Activated T-helper 1 cell treated with anti-CD3 and anti-CD28 coated beads, Interleukin-2, amount 50 U/mL, for 16 hours (primary cell): Measurements from ENCODE around the gene LRRC36.

ENCODE experiments used
- DNase-seq, 2 donors: peaks; one replicate each; pipeline ENCODE4 v3.0.0-alpha.2; 2020; ENCODE audit warnings: low read depth in 1 of 2, low spot score in 1 of 2

Gene LRRC36

DNA sequence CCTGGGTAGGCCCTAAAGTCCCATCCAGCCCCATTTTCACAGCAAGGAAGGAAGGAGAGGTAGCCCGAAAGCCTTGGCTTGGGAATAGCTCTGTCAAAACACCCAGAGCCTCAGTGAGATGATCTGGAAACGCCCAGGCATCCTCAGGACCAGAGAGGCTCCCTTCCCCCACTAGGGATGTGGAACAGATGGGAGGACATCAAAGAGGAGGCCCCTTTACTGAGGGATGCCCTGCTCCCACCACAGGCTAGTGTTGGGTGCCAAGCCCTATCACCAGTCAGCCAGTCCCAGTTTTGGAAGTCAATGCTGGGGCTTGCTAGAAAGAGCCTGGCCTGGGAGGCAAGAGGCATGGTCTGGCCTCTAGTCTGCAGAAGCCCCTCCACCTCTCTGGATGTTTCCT is 62.0 kb downstream of the LRRC36 start:
- DNase-seq: no peak

- DNase-seq: no peak
Observed at GRCh38 chr16:67389911-67390815, 63.5 kb downstream of the LRRC36 start.

- DNase-seq: no peak
Observed at GRCh38 chr16:67390816-67391423, 64.3 kb downstream of the LRRC36 start.

GRCh38 chr16:67391424-67392300 is 65.0 kb downstream of the LRRC36 start:
- DNase-seq: no peak

- DNase-seq: no peak
Observed at GRCh38 chr16:67392301-67393059, 65.9 kb downstream of the LRRC36 start.

DNA sequence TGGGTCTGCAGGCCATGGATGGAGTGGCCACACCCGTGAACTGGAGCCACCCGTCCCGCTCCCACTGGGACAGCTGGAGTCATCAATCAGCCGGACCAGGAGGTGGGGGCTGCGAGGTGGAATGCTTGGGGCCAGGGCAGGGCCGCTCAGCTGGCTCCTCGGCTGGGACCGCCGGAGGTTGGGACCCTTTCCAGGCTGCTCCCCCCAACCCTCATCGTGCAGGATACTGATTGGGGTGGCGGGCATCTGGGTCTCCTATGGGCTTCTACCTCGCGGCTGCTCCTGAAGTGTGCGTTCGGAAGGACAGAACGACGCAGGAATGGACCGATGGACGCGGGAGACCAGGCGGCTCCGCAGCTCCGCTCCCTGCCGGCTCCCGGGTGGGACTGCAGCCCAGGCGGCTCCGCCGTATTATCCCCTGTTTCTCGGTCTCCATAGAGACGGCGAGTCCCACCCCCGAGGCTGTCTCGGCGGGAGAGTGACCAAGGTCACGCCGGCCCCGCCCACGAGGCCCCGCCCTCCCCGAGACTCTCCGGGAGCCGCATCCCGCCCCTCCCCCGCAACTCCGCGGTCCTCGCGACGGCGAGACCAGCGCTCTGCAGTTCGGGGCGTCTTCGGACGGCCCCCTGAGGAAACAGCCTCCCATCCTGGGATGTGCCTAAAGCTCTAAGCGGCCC is 66.6 kb downstream of the LRRC36 start, which contains the start of gene TPPP3:
Gene TPPP3, minus strand, starts transcription at position 388 of the 677 bp plus-strand sequence. CDS start 2,387 bp downstream, outside the sequence.
- no peak for DNase-seq

DNA sequence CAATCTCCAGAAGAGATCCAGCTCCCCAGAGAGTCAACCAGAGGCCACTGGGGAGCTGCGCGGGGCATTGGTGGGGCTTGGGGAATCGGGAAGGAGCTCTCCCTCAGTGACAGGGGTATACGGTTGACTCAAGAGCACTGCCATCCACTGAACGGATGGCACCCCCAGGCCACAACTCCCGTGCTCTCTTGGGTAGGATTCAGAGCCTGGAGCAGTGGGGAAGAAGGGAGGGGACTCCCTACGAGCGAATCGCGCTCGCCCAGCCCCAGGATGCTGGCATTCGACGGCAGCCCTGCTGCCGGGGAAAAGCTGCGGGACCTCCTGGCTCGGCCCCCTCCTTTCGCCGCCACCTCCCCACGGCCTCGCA is 67.2 kb downstream of the LRRC36 start:
- DNase-seq: no peak

DNA sequence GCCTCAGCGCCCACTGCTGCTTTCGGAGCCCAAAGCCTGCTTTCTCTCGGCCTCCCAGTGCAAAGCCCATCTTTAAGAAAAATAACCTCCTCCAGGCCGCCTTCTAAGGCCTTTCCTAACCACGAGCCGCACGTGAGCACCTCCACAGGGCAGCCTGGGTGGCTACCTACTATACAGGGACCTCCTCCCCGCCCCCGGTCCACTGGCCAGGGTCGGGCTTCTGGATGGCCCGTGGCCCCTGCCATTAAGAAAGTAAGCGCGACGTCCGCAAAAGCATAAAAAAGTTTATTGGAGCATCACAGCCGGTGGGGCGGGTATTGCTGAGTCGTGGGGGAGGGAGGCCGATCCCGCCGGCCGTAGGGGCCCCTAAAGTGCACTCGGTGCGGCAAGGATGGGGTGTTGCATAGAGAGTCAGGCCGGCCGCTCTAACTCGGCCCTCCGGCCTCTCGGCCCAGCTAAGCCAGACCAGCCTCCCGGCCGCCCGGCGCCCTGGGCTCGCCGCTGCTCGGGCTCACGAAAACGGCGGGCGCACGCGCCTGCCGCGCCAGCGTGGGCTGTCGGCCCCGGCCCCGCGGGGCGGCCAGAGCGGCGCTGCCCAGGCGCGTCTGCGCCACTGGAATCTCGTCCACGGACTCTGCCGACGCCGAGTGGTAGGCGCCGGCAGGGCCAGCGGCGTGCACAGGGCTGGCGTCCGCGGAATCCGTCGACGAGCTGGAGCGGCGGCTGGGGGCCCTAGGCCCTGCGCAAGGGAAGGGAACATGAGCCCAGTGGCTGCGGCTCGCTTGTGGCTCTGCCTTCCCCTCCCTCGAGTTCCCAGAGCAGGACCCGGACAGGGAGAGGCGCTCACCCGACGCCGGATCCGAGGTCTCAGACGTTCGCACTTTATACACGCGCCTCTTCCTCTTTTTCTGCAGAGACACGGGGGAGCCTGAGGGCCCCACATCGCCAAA is 67.8 kb downstream of the LRRC36 start:
- no peak for DNase-seq

DNA sequence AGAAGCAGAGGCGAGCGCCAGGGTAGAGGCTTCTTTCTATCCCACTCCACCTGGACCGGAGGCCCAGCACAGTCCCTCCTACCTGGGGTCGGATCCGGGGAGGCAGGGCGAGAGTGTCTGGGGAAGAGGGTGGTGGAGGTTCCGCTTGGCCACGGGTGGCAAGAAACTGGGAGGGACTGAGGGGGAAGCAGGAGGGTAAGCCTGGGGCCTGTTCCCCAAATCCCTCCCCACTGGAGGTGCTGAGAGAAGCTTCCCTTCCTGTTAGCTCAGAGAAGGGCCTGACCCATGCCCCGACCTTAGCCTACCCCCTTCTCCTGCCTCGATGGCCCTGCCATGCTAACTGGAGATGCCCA is 68.5 kb downstream of the LRRC36 start:
- DNase-seq: no peak

DNA sequence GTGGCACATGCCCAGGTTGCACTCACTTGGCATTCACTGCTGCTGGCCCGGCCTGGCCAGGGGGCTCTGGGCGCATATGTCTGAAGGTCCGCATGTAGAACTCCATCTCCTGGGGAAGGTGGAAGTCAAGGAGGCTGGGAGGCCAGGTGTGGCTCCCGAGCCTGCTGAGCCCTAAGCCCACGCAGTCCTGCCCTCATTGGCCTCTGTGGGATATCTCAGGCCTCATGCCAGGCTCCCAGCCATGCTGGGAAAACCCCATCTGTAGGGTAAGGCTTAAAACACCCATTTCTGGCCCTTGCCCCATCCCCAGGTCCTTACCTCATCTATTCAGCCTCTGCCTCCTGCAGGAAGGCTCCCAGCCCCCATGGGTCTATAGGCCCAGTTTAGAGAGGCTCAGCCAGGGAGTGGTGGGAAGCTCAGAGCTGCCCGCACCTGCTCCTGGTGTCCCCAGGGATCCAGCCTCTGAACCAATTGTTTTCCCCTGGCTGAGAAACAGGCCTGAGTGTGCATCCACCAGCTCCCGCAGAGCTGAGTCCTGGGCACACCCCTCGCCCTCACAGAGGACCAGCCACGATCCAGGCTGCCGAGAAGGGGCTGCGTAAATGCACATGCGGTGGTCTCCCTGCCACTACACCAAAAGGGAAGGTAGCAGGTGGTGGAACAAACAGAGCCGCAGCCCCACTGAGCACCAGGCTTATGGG is 69.0 kb downstream of the LRRC36 start:
- DNase-seq: no peak

- no peak for DNase-seq
Observed at GRCh38 chr16:67396159-67397035, 69.8 kb downstream of the LRRC36 start.

DNA sequence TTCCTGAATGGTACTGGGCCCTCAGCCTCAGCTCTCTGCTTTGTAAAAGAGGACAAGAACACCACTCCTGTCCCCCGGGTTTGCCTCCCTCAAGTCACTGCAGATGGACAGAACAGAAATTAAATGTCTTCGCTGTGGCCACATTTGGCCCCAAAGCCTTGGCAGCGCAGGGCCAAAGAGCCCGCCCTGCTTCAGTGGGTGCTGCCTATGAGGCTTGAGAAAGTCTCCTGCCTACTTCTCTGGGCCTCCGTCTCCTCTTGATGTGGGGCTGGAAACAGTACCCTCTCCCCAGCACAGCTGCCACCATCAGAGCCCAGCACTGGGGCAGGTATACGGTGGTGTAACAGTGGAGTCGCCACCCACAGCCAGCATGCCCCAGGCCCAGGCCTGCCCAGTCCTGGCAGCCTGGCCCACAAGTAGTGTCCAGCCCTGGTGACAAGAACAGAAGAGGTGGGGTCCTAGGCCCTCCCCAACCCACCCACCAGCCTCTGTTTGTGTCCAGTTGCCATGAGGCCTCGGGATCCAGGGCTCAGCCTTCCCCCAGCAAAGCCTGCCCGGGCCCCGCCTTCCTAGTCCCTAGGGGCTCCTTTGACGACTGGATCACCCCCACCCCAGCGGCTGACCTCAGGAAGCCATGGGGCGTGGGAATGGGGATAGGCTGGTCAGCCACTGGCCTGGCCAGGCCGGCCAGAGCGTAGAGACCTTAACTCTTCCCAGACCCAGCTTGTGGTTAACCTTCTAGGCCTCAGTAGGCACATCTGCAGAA is 70.6 kb downstream of the LRRC36 start:
- no peak for DNase-seq

DNA sequence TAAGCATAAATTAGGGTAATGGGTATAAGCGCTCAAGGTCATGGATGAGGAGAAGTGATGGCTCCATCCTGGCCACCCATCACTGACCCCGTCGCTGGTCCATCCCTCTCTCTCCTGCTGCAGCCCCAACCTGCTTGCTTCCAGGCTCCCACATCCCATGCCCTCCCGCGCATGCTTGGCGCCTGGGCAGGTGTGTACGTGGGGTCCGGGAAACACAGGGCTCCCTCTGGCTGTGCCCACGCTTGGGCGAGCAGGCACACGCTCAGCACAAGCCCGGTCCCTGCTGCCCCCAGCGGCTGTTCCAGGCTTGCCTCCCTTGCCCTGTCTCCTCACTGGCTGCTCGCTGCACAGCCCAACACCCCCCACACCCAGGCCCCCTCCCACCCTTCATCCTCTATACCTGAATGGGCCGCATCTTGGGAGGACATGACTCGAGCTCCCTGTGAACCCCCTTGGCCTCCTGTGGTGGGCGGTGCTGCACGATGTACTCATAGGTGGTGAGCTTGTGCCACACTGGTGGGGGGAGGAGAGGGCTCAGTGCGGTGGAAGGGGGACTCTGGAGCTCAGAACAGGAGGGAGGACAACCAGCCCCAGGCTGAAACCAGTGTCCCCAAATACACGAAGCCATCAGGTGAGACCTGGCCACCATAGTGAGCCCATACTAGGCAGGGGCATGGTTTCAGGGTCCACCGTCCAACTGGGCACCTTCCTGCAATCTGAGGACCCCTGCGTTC is 71.4 kb downstream of the LRRC36 start:
- DNase-seq: no peak

DNA sequence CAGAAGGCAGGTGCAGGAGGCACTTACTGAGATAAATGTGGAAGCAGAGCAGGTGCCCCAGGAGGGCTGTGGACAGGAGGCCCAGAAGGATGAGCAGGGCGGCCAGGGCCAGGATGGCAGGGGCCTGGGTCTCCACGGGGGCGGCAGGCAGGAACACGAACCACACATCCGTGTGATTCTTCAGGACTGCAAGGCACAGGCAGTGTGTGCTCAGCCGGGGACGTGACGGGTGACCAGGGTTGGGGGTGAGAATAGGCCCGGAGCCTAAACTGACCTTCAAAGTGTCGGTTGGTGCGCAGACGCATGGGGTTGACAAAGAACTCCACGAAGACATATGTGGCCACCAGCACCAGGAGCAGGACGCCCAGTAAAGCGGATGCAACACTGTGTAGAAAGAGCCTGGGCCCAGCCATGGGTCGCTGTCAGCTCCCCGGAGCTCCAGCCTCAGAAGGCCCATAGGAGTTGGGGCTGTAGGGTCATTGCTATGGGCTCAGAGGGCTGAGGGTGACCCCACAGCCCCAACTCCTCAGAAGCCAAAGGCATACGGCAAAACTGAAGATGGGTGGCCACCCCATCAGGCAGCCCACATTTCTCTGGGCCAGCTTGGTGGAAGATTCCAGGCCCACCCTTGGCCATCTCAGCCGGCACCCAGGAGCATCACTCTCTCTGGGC is 72.1 kb downstream of the LRRC36 start:
- no peak for DNase-seq

DNA sequence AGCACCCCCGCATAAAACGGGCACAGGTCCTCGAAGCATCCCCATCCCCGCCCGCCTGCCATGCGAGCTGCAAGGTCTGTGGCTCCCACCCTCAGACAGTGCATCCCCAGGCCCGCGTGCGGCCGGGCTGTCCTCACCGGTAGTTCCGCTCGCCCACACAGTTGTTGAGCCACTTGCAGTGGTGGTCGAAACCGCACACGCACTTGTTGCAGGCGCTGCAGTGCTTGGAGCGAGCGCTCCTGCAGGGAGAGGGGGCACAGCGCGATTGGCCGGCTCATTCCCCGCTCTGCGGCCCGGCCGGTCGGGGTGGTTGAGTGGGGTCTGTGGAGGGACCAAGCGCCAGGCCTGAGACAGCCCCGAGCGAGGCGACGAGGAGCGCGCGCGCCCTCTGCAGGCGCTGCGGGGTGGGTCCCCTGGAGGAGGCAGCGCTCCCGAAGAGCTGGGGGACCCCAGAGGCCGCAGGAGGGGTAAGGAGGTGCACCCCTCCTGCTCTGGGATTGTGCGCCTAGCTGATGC is 72.7 kb downstream of the LRRC36 start:
- DNase-seq: peak in 1 of 2 donors; percentile 40
